Activated T-cell treated with anti-CD3 and anti-CD28 coated beads, Interleukin-2, amount 50 U/mL, for 48 hours (primary cell): ENCODE data around the gene FOXD2.

ENCODE experiments used
- DNase-seq, 2 experiments: peaks; one replicate each; pipeline ENCODE4 v3.0.0-alpha.2; 2020

The FOXD2 gene

GRCh38 chr1:47437447-47438164 is at the start of gene FOXD2:
Gene FOXD2, plus strand, starts transcription at chr1:47438044. Its CDS starts 92 bp downstream, at chr1:47438136.
- DNase-seq: peak; percentile 94 to 96

- DNase-seq: peak; percentile 67 to 73
Measured at GRCh38 chr1:47388891-47389238, 49.0 kb upstream of the FOXD2 start.

- DNase-seq: no peak
Measured at GRCh38 chr1:47389731-47390130, 48.1 kb upstream of the FOXD2 start.

- no peak for DNase-seq
Measured at GRCh38 chr1:47390843-47391242, 47.0 kb upstream of the FOXD2 start.

GRCh38 chr1:47393141-47393540 is 44.7 kb upstream of the FOXD2 start:
- DNase-seq: no peak

- no peak for DNase-seq
Measured at GRCh38 chr1:47395433-47395832, 42.4 kb upstream of the FOXD2 start.

GRCh38 chr1:47396671-47397196 is 41.1 kb upstream of the FOXD2 start:
- DNase-seq: no peak

GRCh38 chr1:47399138-47399845 is 38.6 kb upstream of the FOXD2 start:
- DNase-seq: no peak

- DNase-seq: no peak
Measured at GRCh38 chr1:47399846-47400155, 38.0 kb upstream of the FOXD2 start.

GRCh38 chr1:47401761-47402160 is 36.1 kb upstream of the FOXD2 start:
- DNase-seq: no peak

- no peak for DNase-seq
Measured at GRCh38 chr1:47402591-47402990, 35.3 kb upstream of the FOXD2 start.

- DNase-seq: no peak
Measured at GRCh38 chr1:47403321-47403910, 34.4 kb upstream of the FOXD2 start.

- no peak for DNase-seq
Measured at GRCh38 chr1:47405697-47406096, 32.1 kb upstream of the FOXD2 start.

GRCh38 chr1:47406966-47407365 is 30.9 kb upstream of the FOXD2 start:
- DNase-seq: no peak

GRCh38 chr1:47407481-47407880 is 30.4 kb upstream of the FOXD2 start:
- no peak for DNase-seq

- no peak for DNase-seq
Measured at GRCh38 chr1:47409311-47410067, 28.4 kb upstream of the FOXD2 start.

GRCh38 chr1:47410068-47410455 is 27.8 kb upstream of the FOXD2 start:
- DNase-seq: no peak

GRCh38 chr1:47411436-47411835 is 26.4 kb upstream of the FOXD2 start:
- DNase-seq: no peak

GRCh38 chr1:47412437-47412836 is 25.4 kb upstream of the FOXD2 start:
- no peak for DNase-seq

GRCh38 chr1:47415728-47416318 is 22.0 kb upstream of the FOXD2 start, which contains the start of gene FOXE3:
Gene FOXE3, plus strand, starts transcription at chr1:47416285. Its CDS starts 31 bp downstream, at chr1:47416316.
- DNase-seq: no peak

- peak; percentile 39 to 52 for DNase-seq
Measured at GRCh38 chr1:47416319-47417169, 21.3 kb upstream of the FOXD2 start.
